H1 (cell line): Measurements from ENCODE around the gene DARS1. TPM values are rescaled to one million over a fixed set of nuclear protein-coding genes. Genes with fewer than 3 reads are reported as not detected.
A peak's percentile ranks its signal among the peaks of the same experiment; 100 is the strongest.

Source experiments
- CTCF ChIA-PET: fragments of 300-600 bp; sonication (Branson Sonifier 250); formaldehyde crosslinking; loops from one replicate; lab custom pipeline; 2021; ENCODE audit not compliant: partially characterized antibody; lab: Charles Lee
- POLR2A ChIA-PET: fragments of 300-600 bp; sonication (Branson Sonifier 250); formaldehyde crosslinking; loops from one replicate; lab custom pipeline; 2021; ENCODE audit warnings: inconsistent platforms; ENCODE audit not compliant: partially characterized antibody; lab: Charles Lee
- DNase-seq, 2 experiments: peaks; one replicate each; pipeline versions ENCODE4 v3.0.0 to v3.0.0-alpha.2; 2010 to 2022; ENCODE audit warnings: low spot score in 2 of 2, low read depth in 1 of 2, mixed read lengths in 1 of 2
- FAIRE-seq: peaks from 2 replicates; lab custom pipeline; 2011; peaks lifted over from hg19 to GRCh38; lab: Jason Lieb, UNC
- H2AFZ ChIP-seq: 2 replicates; pipeline ENCODE4 v1.8.1; 2012; ENCODE audit warnings: low read length, inconsistent platforms
- H2AK5ac ChIP-seq: 2 replicates; pipeline ENCODE4 v1.6.1; 2013; ENCODE audit warnings: low read depth, low read length
- H2BK120ac ChIP-seq: replicated peaks from 2 replicates; pipeline ENCODE3; 2013; ENCODE audit warnings: low read depth, low read length, inconsistent platforms
- H2BK12ac ChIP-seq: 2 replicates; pipeline ENCODE4 v1.6.1; 2013; ENCODE audit warnings: low read depth, low read length
- H2BK15ac ChIP-seq: 2 replicates; pipeline ENCODE4 v1.6.1; 2013; ENCODE audit warnings: low read length
- H2BK20ac ChIP-seq: 2 replicates; pipeline ENCODE4 v1.6.1; 2013; ENCODE audit warnings: low read length
- H2BK5ac ChIP-seq: 2 replicates; pipeline ENCODE4 v1.6.1; 2013; ENCODE audit warnings: low read depth, low read length
- H3K14ac ChIP-seq: 2 replicates; pipeline ENCODE4 v1.6.1; 2013; ENCODE audit warnings: inconsistent platforms; ENCODE audit not compliant: insufficient read length
- H3K18ac ChIP-seq: 2 replicates; pipeline ENCODE4 v1.6.1; 2013; ENCODE audit warnings: low read length; ENCODE audit errors: extremely low read depth
- H3K23ac ChIP-seq: 2 replicates; pipeline ENCODE4 v1.6.1; 2013; ENCODE audit warnings: inconsistent platforms; ENCODE audit not compliant: insufficient read length
- H3K23me2 ChIP-seq: 2 replicates; pipeline ENCODE4 v1.6.1; 2013; ENCODE audit warnings: low read depth, low read length
- H3K27ac ChIP-seq: 2 replicates; pipeline ENCODE4 v1.6.1; 2011; ENCODE audit warnings: low read depth, low read length, inconsistent platforms
- H3K27me3 ChIP-seq, 4 experiments: replicated peaks in 1 of 4; 1 replicate in 1 of 4; 2 replicates in 3 of 4; pipeline versions ENCODE4 v1.6.1 to v1.8.1; 2011 to 2013; ENCODE audit warnings: low read length in 3 of 4, mild to moderate bottlenecking in 3 of 4, inconsistent platforms in 2 of 4, mixed read lengths in 2 of 4, moderate library complexity in 1 of 4; ENCODE audit not compliant: control insufficient read depth in 3 of 4, insufficient read depth in 3 of 4; ENCODE audit errors: extremely low read depth in 1 of 4
- H3K36me3 ChIP-seq, 4 experiments: 2 replicates each; pipeline versions ENCODE4 v1.6.1 to v1.8.1; 2011 to 2013; ENCODE audit warnings: mild to moderate bottlenecking in 4 of 4, low read length in 3 of 4, moderate library complexity in 2 of 4, control low read depth in 1 of 4, inconsistent platforms in 1 of 4; ENCODE audit not compliant: insufficient read depth in 4 of 4, control insufficient read depth in 2 of 4
- H3K4ac ChIP-seq: replicated peaks from 2 replicates; pipeline ENCODE3; 2013; ENCODE audit warnings: low read length, low read depth, mixed read lengths, inconsistent platforms; ENCODE audit not compliant: insufficient read length
- H3K4me1 ChIP-seq, 4 experiments: replicated peaks in 1 of 4; 1 replicate in 1 of 4; 2 replicates in 3 of 4; pipeline versions ENCODE4 v1.6.1 to v1.8.1; 2011 to 2013; ENCODE audit warnings: low read length in 3 of 4, inconsistent platforms in 2 of 4, mixed read lengths in 1 of 4; ENCODE audit not compliant: insufficient read depth in 4 of 4, control insufficient read depth in 3 of 4
- H3K4me2 ChIP-seq, 2 experiments: 2 replicates each; pipeline versions ENCODE4 v1.6.1 to v1.8.1; 2011 to 2013; ENCODE audit warnings: low read depth in 2 of 2, low read length in 2 of 2, control low read depth in 1 of 2, inconsistent platforms in 1 of 2, mild to moderate bottlenecking in 1 of 2; ENCODE audit not compliant: insufficient read depth in 1 of 2
- H3K4me3 ChIP-seq, 4 experiments: fragments of 200-600, 300-600 bp in 1 of 4; sonication (generic), shearing (Covaris generic), sonication (Bioruptor Twin) in 1 of 4; 2 replicates each; pipeline versions ENCODE4 v1.5.1 to v1.8.1; 2011 to 2016; ENCODE audit warnings: low read length in 4 of 4, low read depth in 3 of 4, control low read depth in 2 of 4, inconsistent platforms in 2 of 4, mild to moderate bottlenecking in 2 of 4, mixed read lengths in 1 of 4, moderate library complexity in 1 of 4; ENCODE audit not compliant: insufficient read depth in 2 of 4; ENCODE audit errors: extremely low read depth in 1 of 4
- H3K56ac ChIP-seq: replicated peaks from 2 replicates; pipeline ENCODE3; 2013; ENCODE audit warnings: low read depth, mild to moderate bottlenecking, mixed read lengths, low read length, inconsistent platforms; ENCODE audit not compliant: insufficient read length
- H3K79me1 ChIP-seq: 2 replicates; pipeline ENCODE4 v1.6.1; 2013; ENCODE audit warnings: low read depth, low read length, control low read depth
- H3K79me2 ChIP-seq, 2 experiments: 2 replicates each; pipeline versions ENCODE4 v1.6.1 to v1.8.1; 2012 to 2013; ENCODE audit warnings: low read length in 2 of 2, mild to moderate bottlenecking in 2 of 2, inconsistent platforms in 1 of 2; ENCODE audit not compliant: insufficient read depth in 2 of 2, control insufficient read depth in 1 of 2
- H3K9ac ChIP-seq, 4 experiments: replicated peaks in 1 of 4; 1 replicate in 1 of 4; 2 replicates in 3 of 4; pipeline versions ENCODE4 v1.6.1 to v1.8.1; 2011 to 2013; ENCODE audit warnings: low read depth in 3 of 4, low read length in 3 of 4, control low read depth in 2 of 4, mild to moderate bottlenecking in 2 of 4, moderate library complexity in 2 of 4, inconsistent platforms in 1 of 4; ENCODE audit errors: extremely low read depth in 1 of 4
- H3K9me3 ChIP-seq, 2 experiments: 2 replicates each; pipeline versions ENCODE4 v1.6.1 to v1.8.1; 2012 to 2013; ENCODE audit warnings: mild to moderate bottlenecking in 2 of 2, moderate library complexity in 2 of 2, control low read depth in 1 of 2, inconsistent platforms in 1 of 2, low read depth in 1 of 2, low read length in 1 of 2, mixed read lengths in 1 of 2; ENCODE audit not compliant: insufficient read depth in 2 of 2
- H4K20me1 ChIP-seq, 2 experiments: replicated peaks in 1 of 2; 2 replicates each; pipeline versions ENCODE3 to v1.8.1; 2011 to 2013; ENCODE audit warnings: inconsistent platforms in 2 of 2, low read length in 2 of 2, mild to moderate bottlenecking in 1 of 2; ENCODE audit not compliant: insufficient read depth in 2 of 2, control insufficient read depth in 1 of 2
- H4K5ac ChIP-seq: 2 replicates; pipeline ENCODE4 v1.6.1; 2013; ENCODE audit warnings: low read length, low read depth, mixed read lengths, inconsistent platforms; ENCODE audit not compliant: insufficient read length
- H4K8ac ChIP-seq: 2 replicates; pipeline ENCODE4 v1.8.0; 2013; ENCODE audit warnings: mild to moderate bottlenecking, moderate library complexity, low read length, inconsistent platforms; ENCODE audit not compliant: insufficient read depth; ENCODE audit errors: extremely low read depth
- H4K91ac ChIP-seq: replicated peaks from 2 replicates; pipeline ENCODE3; 2013; ENCODE audit warnings: low read length, mixed read lengths, inconsistent platforms; ENCODE audit not compliant: insufficient read length
- CBX5 ChIP-seq: fragments of 300-800, 300-1000 bp; sonication (generic); IDR thresholded peaks from 2 replicates; pipeline ENCODE4 v1.7.1; 2016; ENCODE audit warnings: antibody characterized with exemption, low read length, low read depth
- CBX8 ChIP-seq: fragments of 300-800, 300-1000 bp; sonication (generic); IDR thresholded peaks from 2 replicates; pipeline ENCODE4 v1.7.1; 2016; ENCODE audit warnings: low read depth, low read length, borderline replicate concordance
- CTCF ChIP-seq, 3 experiments: IDR thresholded peaks; 1 replicate in 2 of 3; 2 replicates in 1 of 3; pipeline versions ENCODE4 v1.5.1 to v1.6.1; 2011; ENCODE audit warnings: low read length in 3 of 3, mild to moderate bottlenecking in 3 of 3, inconsistent platforms in 2 of 3, low read depth in 1 of 3, moderate library complexity in 1 of 3; ENCODE audit not compliant: insufficient read depth in 1 of 3; ENCODE audit errors: control extremely low read depth in 1 of 3
- HDAC6 ChIP-seq: IDR thresholded peaks from one replicate; pipeline ENCODE4 v1.7.1; 2012; ENCODE audit warnings: low read depth, mild to moderate bottlenecking, inconsistent platforms, low read length, moderate library complexity
- JUN ChIP-seq: IDR thresholded peaks from 2 replicates; pipeline ENCODE4 v1.6.1; 2011; ENCODE audit warnings: low read depth, mild to moderate bottlenecking, improper control_type of control experiment, low read length
- POLR2AphosphoS5 ChIP-seq: IDR thresholded peaks from 2 replicates; pipeline ENCODE4 v1.6.1; 2011; ENCODE audit warnings: low read depth, low read length
- SIRT6 ChIP-seq: IDR thresholded peaks from one replicate; pipeline ENCODE4 v1.7.1; 2012; ENCODE audit warnings: low read length, inconsistent platforms
- USF2 ChIP-seq: IDR thresholded peaks from 2 replicates; pipeline ENCODE4 v1.6.1; 2011; ENCODE audit warnings: low read length, improper control_type of control experiment
- ZNF274 ChIP-seq: IDR thresholded peaks from 2 replicates; pipeline ENCODE4 v1.7.0; 2012; ENCODE audit warnings: low read length, borderline replicate concordance; ENCODE audit errors: extremely low read depth
- WGBS, 2 experiments: shearing (Covaris generic) in 1 of 2; methylation state at CpG; one replicate each; pipeline versions ENCODE4 v1.1.6 to v1.1.7; 2013 to 2015; ENCODE audit warnings: low lambda C conversion rate in 2 of 2, mixed read lengths in 2 of 2, inconsistent platforms in 1 of 2, low coverage in 1 of 2, missing lambda C conversion rate in 1 of 2; ENCODE audit not compliant: insufficient replicate concordance in 2 of 2, insufficient coverage in 1 of 2, insufficient read length in 1 of 2; ENCODE audit errors: extremely low coverage in 1 of 2, missing lambda C conversion rate in 1 of 2; 5-methylcytosine and 5-hydroxymethylcytosine counted together
- polyA plus RNA-seq, 7 experiments: library from polyadenylated mRNA; depleted of rRNA in 3 of 7; stranded (reverse) in 5 of 7; unstranded in 2 of 7; fragments of >200 nt in 5 of 7; fragments of 200-250 nt in 2 of 7; gene quantifications; 1 replicate in 5 of 7; 2 replicates in 1 of 7; 4 replicates in 1 of 7; pipeline versions ENCODE4 v1.2.1 to v1.2.3, GENCODE V29; 2011 to 2013; ENCODE audit warnings: missing spikeins in 2 of 7, mixed read lengths in 2 of 7
- total RNA-seq: library from RNA; stranded (reverse); fragmentation: NEBNext Ultra II Directional; extraction: Animal tissue kit (Norgen Biotek cat#: 25700); gene quantifications from 2 replicates; pipeline ENCODE4 v1.2.1, GENCODE V29; 2021

The DARS1 gene
- total and polyA plus RNA-seq, 2 of the 8 experiments (the other 6 are each of a cell fraction or from before 2014, with no cell fraction given): 61.7 to 85.9 TPM

GRCh38 chr2:135890149-135890548, 95.3 kb downstream of the DARS1 start:
- Histone ChIP-seq H4K20me1 (no peaks in the 10 kb centered on the region), H2BK12ac (0 out of 2 replicates have a peak overlapping the region, but pooled peaks have one; percentile 61), H2BK120ac (no peak overlapping the region), H4K8ac (no peak overlapping the region), H2BK20ac (no peak overlapping the region), H3K18ac (no peak overlapping the region), H3K4me1 (peaks cover 0 to 4% (median 0%) of the 10 kb centered on the region in 4 experiments; a peak in 3 of 7 replicates), H3K79me1 (no peaks in the 10 kb centered on the region), H3K23me2 (no peaks in the 10 kb centered on the region), H3K4ac (no peak overlapping the region), H3K36me3 (no peaks in the 10 kb centered on the region), H3K56ac (no peak overlapping the region), H2AK5ac (no peak overlapping the region), H3K23ac (no peak overlapping the region), H3K27ac (no peak overlapping the region), H2BK15ac (no peak overlapping the region), H3K9ac (no peak overlapping the region), H3K4me3 (no peak overlapping the region), H2BK5ac (no peak overlapping the region), H4K5ac (no peak overlapping the region), H3K4me2 (no peak overlapping the region), H3K27me3 (no peaks in the 10 kb centered on the region), H3K9me3 (peaks cover 0 to 10% of the 10 kb centered on the region in 2 experiments; a peak in 1 of 4 replicates), H3K14ac (no peak overlapping the region), H4K91ac (no peak overlapping the region), H3K79me2 (no peaks in the 10 kb centered on the region), H2AFZ (no peak overlapping the region)
- ChIA-PET POLR2A (no interaction called here), CTCF (interaction anchor here (0.8 kb wide), 1 partner anchor 23 kb away, joined by 3 read pairs; no protein-coding TSS in a partner anchor)
- 96% methylated on average over 4 of the region's 4 CpGs; no CpG with 5 or more reads in 1 of the 2 experiments for WGBS, 2 experiments
- TF ChIP-seq POLR2AphosphoS5 (no peak), CTCF (IDR thresholded peaks at IDR 0.05; ENCODE audit: control extremely low read depth in 1 of 3, insufficient read depth in 1 of 3, low read depth in 1 of 3, low read length in 3 of 3) (no peak), USF2 (no peak), JUN (no peak), SIRT6 (no peak), ZNF274 (no peak), CBX8 (no peak), CBX5 (no peak), HDAC6 (no peak)
- FAIRE-seq (no peak), DNase-seq (no peak)
